Liver (tissue), 9 donors: ENCODE data around the gene GRK5. TPM values are rescaled to one million over a fixed set of nuclear protein-coding genes. Genes with fewer than 3 reads are reported as not detected.

Experiments used
- DNase-seq: peaks from one replicate; pipeline ENCODE4 v3.0.0-alpha.2; 2017; ENCODE audit warnings: low spot score
- H3K27ac ChIP-seq, 2 donors: one replicate each; pipeline ENCODE4 v1.7.0; 2013; ENCODE audit warnings: inconsistent platforms in 2 of 2, low read length in 2 of 2, control low read depth in 1 of 2, low read depth in 1 of 2, mild to moderate bottlenecking in 1 of 2
- H3K27me3 ChIP-seq, 4 donors: one replicate each; pipeline versions ENCODE4 v1.6.1 to v1.7.0; 2013; ENCODE audit warnings: low read length in 3 of 4, inconsistent platforms in 1 of 4, mild to moderate bottlenecking in 1 of 4, moderate library complexity in 1 of 4; ENCODE audit not compliant: control insufficient read depth in 4 of 4, insufficient read depth in 4 of 4
- H3K36me3 ChIP-seq, 4 donors: one replicate each; pipeline versions ENCODE4 v1.6.1 to v1.7.0; 2013; ENCODE audit warnings: low read length in 3 of 4, mild to moderate bottlenecking in 3 of 4, low read depth in 1 of 4, moderate library complexity in 1 of 4; ENCODE audit not compliant: control insufficient read depth in 4 of 4, insufficient read depth in 3 of 4
- H3K4me1 ChIP-seq, 4 donors: one replicate each; pipeline versions ENCODE4 v1.6.1 to v1.7.0; 2013; ENCODE audit warnings: low read length in 3 of 4, mild to moderate bottlenecking in 3 of 4, moderate library complexity in 1 of 4; ENCODE audit not compliant: control insufficient read depth in 4 of 4, insufficient read depth in 4 of 4
- H3K4me3 ChIP-seq, 3 donors: one replicate each; pipeline versions ENCODE4 v1.6.1 to v1.7.0; 2013; ENCODE audit warnings: low read length in 3 of 3, control low read depth in 1 of 3, low read depth in 1 of 3, mild to moderate bottlenecking in 1 of 3
- H3K9ac ChIP-seq, 2 donors: one replicate each; pipeline ENCODE4 v1.7.0; 2013; ENCODE audit warnings: low read length in 2 of 2, mild to moderate bottlenecking in 2 of 2, moderate library complexity in 2 of 2, control low read depth in 1 of 2, low read depth in 1 of 2
- H3K9me3 ChIP-seq, 4 donors: one replicate each; pipeline versions ENCODE4 v1.6.1 to v1.7.0; 2013; ENCODE audit warnings: low read length in 3 of 4; ENCODE audit not compliant: control insufficient read depth in 4 of 4
- ATF3 ChIP-seq: IDR thresholded peaks from 2 replicates; pipeline ENCODE4 v1.6.1; 2016; ENCODE audit warnings: antibody characterized with exemption
- CTCF ChIP-seq: fragments of 150-350 bp; IDR thresholded peaks from 2 replicates; pipeline ENCODE4 v1.5.1; 2017; ENCODE audit warnings: improper control_type of control experiment, low read depth, low read length; ENCODE audit not compliant: missing input control
- EGR1 ChIP-seq, 2 donors: IDR thresholded peaks; 2 replicates each; pipeline ENCODE4 v1.6.1; 2016 to 2018; ENCODE audit warnings: antibody characterized with exemption in 2 of 2, low read depth in 2 of 2
- FOXA1 ChIP-seq: IDR thresholded peaks from 2 replicates; pipeline ENCODE4 v1.6.1; 2016; ENCODE audit warnings: antibody characterized with exemption
- FOXA2 ChIP-seq: IDR thresholded peaks from 2 replicates; pipeline ENCODE4 v1.6.1; 2016; ENCODE audit warnings: antibody characterized with exemption
- GABPA ChIP-seq, 2 donors: IDR thresholded peaks in 1 of 2; conservative IDR thresholded peaks in 1 of 2; 2 replicates each; pipeline ENCODE4 v1.6.1; 2016; ENCODE audit warnings: antibody characterized with exemption in 2 of 2, mild to moderate bottlenecking in 1 of 2, moderate library complexity in 1 of 2
- HNF4A ChIP-seq, 2 donors: conservative IDR thresholded peaks; 2 replicates each; pipeline ENCODE4 v1.6.1; 2016; ENCODE audit warnings: antibody characterized with exemption in 2 of 2, mild to moderate bottlenecking in 2 of 2
- HNF4G ChIP-seq: IDR thresholded peaks from 2 replicates; pipeline ENCODE4 v1.6.1; 2016; ENCODE audit warnings: antibody characterized with exemption
- JUND ChIP-seq, 2 donors: IDR thresholded peaks; 2 replicates each; pipeline ENCODE4 v1.6.1; 2016; ENCODE audit warnings: antibody characterized with exemption in 2 of 2
- MAX ChIP-seq: IDR thresholded peaks from 2 replicates; pipeline ENCODE4 v1.6.1; 2016; ENCODE audit warnings: antibody characterized with exemption
- NR2F2 ChIP-seq: IDR thresholded peaks from 2 replicates; pipeline ENCODE4 v1.6.1; 2016; ENCODE audit warnings: antibody characterized with exemption
- RAD21 ChIP-seq, 2 donors: IDR thresholded peaks; 2 replicates each; pipeline ENCODE4 v1.6.1; 2016; ENCODE audit warnings: antibody characterized with exemption in 2 of 2, mild to moderate bottlenecking in 2 of 2
- REST ChIP-seq: IDR thresholded peaks from 2 replicates; pipeline ENCODE4 v1.6.1; 2016; ENCODE audit warnings: antibody characterized with exemption, mild to moderate bottlenecking
- RXRA ChIP-seq, 2 donors: IDR thresholded peaks; 2 replicates each; pipeline ENCODE4 v1.6.1; 2017 to 2018; ENCODE audit warnings: antibody characterized with exemption in 2 of 2, mild to moderate bottlenecking in 1 of 2
- SP1 ChIP-seq: IDR thresholded peaks from 2 replicates; pipeline ENCODE4 v1.6.1; 2018; ENCODE audit warnings: antibody characterized with exemption, mild to moderate bottlenecking
- YY1 ChIP-seq: IDR thresholded peaks from 2 replicates; pipeline ENCODE4 v1.6.1; 2016; ENCODE audit warnings: antibody characterized with exemption, mild to moderate bottlenecking
- ZBTB33 ChIP-seq: IDR thresholded peaks from 2 replicates; pipeline ENCODE4 v1.6.1; 2016; ENCODE audit warnings: antibody characterized with exemption
- WGBS: extraction: QIAGEN DNeasy Blood & Tissue Kit; methylation state at CpG from one replicate; pipeline ENCODE4 v1.1.7; 2013; 5-methylcytosine and 5-hydroxymethylcytosine counted together
- polyA plus RNA-seq, 2 donors: library from polyadenylated mRNA; stranded (reverse) in 1 of 2; unstranded in 1 of 2; fragments of 200-250 nt in 1 of 2; fragments of >200 nt in 1 of 2; fragmentation: Nextera tagmentation in 1 of 2; extraction: Ambion mirVana in 1 of 2; gene quantifications; one replicate each; pipeline versions ENCODE4 v1.2.1 to v1.2.3, GENCODE V29; 2013 to 2015
- total RNA-seq, 2 donors: library from RNA; depleted of rRNA; stranded (reverse); fragments of >200 nt; gene quantifications; one replicate each; pipeline ENCODE4 v1.2.3, GENCODE V29; 2014
- donor health status: healthy.
- donor health status: healthy.
- donor health status: healthy.
- donor health status: healthy.
- donor health status: healthy.

Gene GRK5
- total and polyA plus RNA-seq, 4 donors = 2.1 to 6.6 (median 5.1) TPM

- Histone ChIP-seq H3K27ac (peak overlapping the region; percentile 5 to 39), H3K9ac (no peak overlapping the region), H3K4me1 (peaks cover 0 to 10% (median 2%) of the 10 kb centered on the region in 4 donors), H3K27me3 (no peaks in the 10 kb centered on the region), H3K36me3 (no peaks in the 10 kb centered on the region), H3K4me3 (no peak overlapping the region), H3K9me3 (no peaks in the 10 kb centered on the region)
- DNase-seq = no peak
- WGBS = 91% methylated on average over 21 of the region's 21 CpGs
- TF ChIP-seq EGR1 (IDR thresholded peaks at IDR 0.05; ENCODE audit: low read depth in 2 of 2) (no peak), ZBTB33 (no peak), REST (no peak), HNF4A (conservative IDR thresholded peaks at IDR 0.05) (no peak), ATF3 (no peak), SP1 (no peak), JUND (IDR thresholded peaks at IDR 0.05) (no peak), MAX (no peak), GABPA (IDR thresholded peaks at IDR 0.05 in 1 of 2, conservative IDR thresholded peaks at IDR 0.05 in 1 of 2) (no peak), HNF4G (no peak), CTCF (no peak), NR2F2 (no peak), RAD21 (IDR thresholded peaks at IDR 0.05) (no peak), FOXA2 (no peak), RXRA (IDR thresholded peaks at IDR 0.05) (no peak), FOXA1 (no peak), YY1 (no peak)
Measured at GRCh38 chr10:119367841-119368549, 160.6 kb downstream of the GRK5 start.
